NCI-H1105 (cell line): ENCODE results near the gene AFP.
A peak's percentile ranks its signal among the peaks of the same experiment; 100 is the strongest.

ENCODE experiments used
- DNase-seq: peaks from one replicate; lab custom pipeline; 2025; lab: John Stamatoyannopoulos, UW

AFP gene

DNA sequence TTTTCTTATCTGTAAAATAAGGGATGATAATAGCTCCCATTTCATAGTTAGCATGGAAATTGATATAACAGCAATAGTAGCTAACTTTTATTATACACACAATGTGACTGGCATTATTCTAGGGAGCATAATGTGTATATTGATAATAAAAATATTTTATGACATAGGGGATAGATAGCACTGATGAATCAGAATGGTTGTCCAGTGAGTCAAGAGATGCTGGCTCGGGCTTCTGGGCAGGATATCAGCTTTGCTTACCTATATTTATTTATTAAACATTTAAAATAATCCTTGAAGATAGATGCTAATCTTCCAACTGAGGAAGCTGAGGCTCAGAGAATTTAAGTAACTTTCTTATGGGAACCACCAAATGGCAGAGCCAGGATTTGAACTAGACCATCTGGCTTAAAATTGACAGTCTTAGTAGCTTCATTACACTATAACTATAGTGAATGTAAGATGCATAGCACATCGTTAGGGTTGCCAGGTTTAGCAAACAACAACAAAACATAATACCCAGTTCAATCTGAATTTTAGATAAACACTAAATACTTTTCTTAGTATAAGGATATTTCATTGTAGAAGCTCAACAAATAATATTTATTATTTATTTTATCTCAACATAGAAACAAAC lies 2.7 kb downstream of the AFP start:
- no peak for DNase-seq

DNA sequence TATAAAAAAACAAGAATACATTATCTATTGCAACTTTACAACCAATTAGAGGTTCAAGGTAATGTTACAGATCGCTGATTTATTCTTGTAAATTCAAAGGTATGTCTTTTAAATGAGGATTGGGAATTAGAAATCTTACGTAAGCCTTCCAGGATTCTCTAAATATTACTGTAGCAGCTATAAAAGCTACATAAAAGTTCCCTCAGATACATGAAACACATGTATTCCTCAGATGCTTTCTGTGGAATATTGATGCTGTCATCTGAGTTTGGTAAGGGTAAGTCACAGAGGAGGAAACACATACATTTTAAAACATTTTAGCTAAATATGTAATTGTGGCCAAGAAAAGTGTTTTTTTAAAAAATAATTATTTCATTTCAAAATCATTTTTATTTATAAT lies 3.4 kb downstream of the AFP start:
- DNase-seq = no peak

DNA sequence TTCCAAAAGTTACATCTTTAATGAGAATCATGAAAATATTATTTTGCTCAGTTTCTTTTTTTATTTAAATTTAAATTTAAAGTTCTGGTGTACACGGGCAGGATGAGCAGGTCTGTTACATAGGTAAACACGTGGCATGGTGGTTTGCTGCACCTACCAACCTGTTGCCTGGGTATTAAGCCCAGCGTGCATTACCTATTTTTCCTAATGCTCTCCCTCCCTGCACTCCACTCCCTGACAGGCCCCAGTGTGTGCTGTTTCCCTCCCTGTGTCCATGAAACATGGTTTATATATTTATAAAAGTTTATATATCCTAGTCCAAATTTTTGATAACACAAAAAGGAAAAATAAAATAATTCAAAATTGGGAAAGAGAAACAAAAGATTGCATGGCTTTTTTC lies 4.0 kb downstream of the AFP start:
- DNase-seq = no peak

DNA sequence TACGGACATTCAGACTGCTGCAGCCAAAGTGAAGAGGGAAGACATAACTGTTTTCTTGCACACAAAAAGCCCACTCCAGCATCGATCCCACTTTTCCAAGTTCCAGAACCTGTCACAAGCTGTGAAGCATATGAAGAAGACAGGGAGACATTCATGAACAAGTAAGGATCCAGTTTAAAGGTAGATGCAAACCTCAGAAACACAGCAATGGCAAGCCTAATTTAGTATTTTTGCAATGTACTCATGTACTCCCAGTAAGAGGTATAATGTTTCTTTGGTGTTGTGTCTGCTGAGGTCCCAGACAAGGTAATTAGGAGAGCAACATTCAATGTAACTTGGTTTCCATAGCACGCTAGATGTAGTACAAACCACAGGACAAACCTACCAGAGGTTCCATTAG lies 4.6 kb downstream of the AFP start:
- no peak for DNase-seq

DNA sequence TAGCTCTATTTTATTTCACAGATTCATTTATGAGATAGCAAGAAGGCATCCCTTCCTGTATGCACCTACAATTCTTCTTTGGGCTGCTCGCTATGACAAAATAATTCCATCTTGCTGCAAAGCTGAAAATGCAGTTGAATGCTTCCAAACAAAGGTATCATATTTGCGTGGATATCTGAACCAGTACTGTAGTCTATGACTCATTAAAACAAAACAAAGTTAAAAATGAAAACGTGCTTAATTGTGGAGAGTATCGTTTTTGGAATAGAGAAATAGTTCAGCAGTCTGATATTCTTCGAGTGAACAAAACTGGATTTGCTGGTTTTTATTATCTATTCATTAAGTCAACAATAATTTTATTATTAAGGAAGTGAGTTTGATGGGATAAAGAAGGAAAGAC lies 6.3 kb downstream of the AFP start:
- no peak for DNase-seq

DNA sequence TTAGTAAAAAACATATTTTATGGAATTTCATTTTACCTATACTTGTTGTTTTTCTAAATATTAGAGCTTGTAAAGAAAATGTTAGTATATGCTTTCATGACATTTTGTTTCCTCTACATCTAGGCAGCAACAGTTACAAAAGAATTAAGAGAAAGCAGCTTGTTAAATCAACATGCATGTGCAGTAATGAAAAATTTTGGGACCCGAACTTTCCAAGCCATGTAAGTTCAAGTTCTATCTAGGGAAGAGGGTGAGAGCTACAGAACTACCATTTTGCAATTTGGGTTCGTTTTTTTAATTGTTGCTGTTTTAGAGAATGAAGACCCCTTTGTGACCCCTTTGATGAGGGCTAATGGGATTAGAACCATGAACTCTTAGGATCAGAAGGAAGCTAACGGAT lies 7.2 kb downstream of the AFP start:
- DNase-seq = no peak

DNA sequence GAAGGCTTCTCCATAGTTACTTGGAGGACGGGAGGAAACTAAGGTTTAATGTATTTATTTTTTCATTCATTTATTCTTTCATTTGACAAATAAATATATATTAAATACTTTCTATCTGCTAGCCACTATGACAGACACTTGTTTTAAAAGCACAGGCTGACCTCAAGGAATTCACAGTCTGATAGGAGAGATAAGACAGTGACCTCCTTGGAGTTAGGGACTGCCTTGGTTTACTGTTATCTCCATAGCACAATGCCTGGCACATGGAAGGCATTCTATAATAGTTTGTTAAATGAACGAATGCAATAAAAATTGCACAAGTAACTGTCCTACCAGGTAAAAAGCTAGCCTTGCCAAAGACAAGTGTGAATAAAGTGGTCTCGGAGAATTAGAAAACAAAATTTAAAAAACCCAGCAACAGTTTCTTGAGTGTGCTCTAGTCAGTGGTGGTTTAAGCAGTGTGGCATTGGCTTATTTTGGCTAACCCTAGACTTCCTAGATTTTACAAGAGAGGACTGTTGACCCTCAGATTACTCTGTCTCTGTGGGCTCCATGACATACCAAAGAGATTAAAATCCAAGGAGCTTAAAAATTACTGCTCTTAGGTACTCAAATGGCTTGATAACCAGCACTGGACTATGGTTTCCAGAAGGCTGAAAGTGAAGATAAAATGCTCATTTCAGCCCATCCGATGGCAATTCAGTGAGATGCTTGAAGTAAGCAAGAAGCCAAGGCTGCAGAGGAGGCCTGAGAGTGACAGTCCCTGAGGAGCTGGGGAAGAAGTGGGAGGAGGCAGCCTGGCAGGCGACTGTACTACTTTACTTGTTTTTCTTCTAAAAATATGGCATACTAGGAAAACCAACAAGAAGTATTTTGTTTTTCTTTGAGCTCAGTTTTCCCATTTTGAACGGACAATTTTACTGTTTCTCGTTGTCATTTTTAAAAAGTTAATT lies 9.6 kb downstream of the AFP start:
- no peak for DNase-seq

DNA sequence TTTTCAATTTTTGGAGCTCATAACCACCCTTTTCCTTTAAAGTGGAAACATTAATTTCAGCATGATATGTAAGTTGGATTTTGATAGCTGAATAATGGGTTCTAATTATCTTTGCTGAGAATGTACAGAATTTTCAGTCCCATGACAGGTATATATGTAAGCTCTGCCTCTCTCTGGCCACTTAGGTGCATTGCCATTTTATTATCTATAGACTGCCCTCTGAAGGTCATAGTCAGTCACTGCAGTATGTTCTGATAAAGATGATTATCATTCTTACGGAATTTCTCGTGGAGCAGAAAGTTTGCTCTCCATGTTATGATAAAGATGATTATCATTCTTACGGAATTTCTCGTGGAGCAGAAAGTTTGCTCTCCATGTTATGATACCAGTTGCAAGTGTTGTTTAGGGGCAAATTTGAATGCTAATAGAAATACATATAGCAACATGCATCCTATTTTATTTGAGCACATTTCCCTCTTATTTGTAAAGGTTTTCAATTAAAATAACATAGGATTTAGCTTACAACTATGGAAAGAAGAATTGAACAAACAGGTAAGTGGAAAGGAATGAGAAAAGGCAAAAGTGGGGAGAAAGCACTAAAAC lies 10.4 kb downstream of the AFP start:
- DNase-seq = peak; percentile 37

DNA sequence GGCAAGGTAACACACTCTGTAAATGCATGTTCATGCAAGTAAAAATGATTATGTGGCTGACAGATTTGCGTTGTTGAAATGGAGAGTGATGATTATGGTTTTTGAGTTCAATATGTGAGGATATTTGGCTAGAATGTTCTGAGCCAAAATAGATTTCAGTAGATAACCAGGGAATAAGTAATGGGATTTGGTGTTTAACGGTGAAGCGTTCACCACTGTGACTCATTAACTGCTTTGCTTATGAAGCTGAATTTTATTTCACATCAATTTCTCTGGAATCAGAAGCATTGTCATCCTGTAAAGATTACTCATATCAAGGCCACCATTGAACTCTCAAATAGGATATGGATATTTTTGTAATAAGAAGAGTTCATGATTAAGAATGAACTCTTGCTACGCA lies 11.7 kb downstream of the AFP start:
- no peak for DNase-seq

DNA sequence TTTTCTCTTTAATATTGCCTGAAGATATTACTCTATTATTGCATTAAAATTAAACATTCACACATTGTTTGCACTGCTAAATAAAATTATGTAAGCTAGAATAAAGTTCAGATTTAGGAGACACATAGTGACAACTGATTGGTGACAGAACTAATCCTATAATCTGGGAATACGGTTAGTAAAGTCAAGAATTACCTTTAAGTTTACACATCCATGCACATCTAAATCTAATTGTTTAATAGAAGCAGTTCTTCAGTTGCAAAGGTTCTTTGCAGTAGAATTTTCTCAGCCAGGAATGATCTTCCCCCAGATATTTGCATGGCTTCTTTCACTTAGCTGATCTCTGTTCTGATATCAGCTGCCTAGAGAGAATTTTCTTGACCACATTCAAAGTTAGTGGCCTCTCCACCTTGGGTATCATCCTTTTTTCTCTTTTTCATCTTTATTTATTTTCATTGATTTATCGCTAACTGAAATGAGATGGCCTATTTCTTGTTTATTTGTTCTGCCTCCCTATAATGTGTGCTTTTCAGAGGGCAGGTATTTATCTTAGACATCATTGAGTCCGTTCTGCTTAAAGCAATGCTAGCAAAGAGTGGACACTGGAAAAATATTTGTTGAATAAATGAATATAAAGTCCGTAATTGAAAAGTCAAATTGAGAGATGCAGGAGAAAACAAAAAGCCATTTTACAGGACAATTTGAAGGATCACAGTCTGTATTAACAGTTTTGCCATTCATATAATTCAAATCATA lies 12.6 kb downstream of the AFP start:
- DNase-seq = no peak

DNA sequence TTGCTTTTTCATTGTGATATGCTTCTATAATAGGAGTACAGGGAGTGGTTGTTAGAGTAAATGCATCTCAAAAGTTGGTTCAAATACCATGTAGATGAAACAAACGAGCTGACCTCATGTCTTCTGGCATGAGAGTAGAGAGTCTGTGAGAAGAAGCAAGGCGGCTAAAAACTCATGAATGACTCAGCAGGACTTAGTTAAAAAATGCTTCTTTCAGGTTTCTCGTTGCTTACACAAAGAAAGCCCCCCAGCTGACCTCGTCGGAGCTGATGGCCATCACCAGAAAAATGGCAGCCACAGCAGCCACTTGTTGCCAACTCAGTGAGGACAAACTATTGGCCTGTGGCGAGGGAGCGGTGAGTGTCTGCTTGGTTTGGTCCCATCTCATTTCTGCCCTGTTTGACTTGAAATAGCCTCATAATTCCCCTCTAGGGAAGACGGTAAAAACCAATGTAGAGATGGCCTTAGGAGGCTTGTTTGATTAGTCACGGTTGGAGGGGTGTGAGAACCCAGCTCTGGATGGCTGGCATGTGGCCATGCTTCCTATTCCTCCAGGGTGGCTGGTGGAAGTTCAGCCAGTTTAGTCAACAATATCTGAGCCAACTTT lies 14.5 kb downstream of the AFP start:
- DNase-seq = peak; percentile 49

DNA sequence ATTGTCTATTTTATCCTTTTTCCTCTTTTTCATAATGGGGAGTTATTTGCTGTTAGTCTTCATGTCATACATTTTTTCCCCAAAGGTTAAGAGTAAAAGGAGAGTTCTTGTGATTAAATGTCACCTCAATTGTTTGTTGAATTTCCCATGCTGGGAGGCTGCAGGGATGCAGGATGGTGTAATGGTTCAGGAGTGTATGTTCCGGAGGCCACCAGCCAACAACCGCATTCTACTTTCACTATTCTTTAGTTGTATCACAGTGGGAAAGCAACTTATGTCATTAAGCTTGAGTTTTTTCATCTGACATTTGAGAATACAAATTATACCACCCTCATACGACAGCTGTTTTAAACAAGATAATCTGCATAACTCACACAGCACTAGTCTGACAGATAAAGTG lies 15.4 kb downstream of the AFP start:
- DNase-seq = peak; percentile 26

DNA sequence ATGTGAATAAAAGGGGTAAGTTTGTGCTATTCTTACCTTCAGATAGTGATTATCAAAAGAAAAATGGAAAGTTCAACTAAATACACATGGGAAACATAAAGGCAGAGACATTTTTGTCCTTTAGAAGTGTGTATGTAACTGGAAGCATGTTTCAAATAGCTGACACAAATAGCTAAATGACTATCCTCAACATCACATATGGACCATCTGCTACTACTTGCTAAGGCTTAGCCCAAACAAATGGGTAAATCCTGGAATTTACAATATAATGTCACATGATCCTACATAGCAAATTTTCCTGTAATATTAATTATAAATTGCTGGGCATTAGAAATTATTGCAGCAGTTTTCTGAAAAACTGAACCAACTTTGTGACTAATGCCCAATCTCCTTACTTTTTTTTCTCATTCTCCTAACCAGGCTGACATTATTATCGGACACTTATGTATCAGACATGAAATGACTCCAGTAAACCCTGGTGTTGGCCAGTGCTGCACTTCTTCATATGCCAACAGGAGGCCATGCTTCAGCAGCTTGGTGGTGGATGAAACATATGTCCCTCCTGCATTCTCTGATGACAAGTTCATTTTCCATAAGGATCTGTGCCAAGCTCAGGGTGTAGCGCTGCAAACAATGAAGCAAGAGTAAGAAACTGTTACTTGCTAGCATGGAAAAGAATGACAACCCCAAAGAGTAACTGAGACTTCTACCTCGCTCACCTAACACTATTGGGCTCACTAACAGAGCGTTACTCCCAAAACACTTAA lies 16.1 kb downstream of the AFP start:
- DNase-seq = no peak

DNA sequence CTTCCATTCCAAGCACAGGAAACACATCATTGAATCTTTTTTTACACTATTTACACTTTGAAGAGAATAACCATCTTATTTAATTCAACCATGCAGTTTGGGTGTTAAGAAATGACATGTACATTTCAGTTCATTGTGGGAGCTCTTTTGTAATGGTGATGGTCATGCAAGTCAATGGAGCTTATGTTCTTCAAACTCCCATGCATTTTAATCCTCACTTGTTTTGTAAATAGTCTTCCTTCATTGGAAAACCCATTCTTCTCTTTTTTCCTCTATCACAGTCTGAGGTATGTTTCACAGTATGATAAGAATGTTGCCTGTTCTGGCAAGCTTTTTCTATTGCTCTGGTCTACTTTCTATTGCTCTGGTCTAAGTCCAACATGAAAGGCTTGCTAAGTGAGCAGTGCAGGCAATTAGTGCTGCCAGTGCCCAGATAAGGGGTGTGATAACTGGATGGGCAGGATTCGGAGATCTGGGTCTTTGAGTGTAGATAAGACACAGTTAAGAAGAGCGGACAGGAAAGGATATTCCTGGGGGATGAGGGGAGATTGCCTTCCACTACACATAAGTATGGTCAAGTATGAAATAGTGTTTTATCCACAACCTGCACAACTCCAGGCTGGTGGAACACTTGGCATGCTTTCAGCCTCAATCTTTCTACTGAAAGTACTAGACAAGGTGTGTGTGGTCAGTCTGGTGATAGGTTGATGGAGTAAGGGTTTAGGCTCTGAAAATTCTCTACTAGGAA lies 17.1 kb downstream of the AFP start:
- DNase-seq = no peak

DNA sequence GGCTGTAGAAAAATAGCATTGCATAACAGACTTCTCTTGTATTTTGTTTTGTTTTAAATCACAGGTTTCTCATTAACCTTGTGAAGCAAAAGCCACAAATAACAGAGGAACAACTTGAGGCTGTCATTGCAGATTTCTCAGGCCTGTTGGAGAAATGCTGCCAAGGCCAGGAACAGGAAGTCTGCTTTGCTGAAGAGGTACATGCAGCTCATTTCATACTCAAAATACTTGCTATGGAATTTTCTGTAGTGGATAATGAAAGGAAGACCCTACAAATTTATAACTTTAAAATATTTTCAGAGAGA lies 17.6 kb downstream of the AFP start:
- no peak for DNase-seq

DNA sequence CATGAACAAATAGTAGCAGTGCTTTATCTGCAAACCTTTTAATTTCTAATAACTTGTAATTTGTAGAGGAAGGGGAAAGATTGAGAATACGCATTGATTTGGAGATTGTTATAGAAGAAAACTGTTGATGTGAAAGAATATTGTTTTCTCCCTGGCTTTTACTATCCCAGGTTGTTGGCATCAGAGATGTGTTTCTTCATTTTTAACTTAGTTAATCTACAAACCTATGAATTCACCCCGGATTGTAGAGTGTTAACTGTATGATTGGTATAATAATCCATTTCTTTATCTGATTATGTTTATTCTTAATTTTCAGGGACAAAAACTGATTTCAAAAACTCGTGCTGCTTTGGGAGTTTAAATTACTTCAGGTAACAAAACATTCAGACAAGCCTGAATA lies 18.9 kb downstream of the AFP start:
- no peak for DNase-seq

DNA sequence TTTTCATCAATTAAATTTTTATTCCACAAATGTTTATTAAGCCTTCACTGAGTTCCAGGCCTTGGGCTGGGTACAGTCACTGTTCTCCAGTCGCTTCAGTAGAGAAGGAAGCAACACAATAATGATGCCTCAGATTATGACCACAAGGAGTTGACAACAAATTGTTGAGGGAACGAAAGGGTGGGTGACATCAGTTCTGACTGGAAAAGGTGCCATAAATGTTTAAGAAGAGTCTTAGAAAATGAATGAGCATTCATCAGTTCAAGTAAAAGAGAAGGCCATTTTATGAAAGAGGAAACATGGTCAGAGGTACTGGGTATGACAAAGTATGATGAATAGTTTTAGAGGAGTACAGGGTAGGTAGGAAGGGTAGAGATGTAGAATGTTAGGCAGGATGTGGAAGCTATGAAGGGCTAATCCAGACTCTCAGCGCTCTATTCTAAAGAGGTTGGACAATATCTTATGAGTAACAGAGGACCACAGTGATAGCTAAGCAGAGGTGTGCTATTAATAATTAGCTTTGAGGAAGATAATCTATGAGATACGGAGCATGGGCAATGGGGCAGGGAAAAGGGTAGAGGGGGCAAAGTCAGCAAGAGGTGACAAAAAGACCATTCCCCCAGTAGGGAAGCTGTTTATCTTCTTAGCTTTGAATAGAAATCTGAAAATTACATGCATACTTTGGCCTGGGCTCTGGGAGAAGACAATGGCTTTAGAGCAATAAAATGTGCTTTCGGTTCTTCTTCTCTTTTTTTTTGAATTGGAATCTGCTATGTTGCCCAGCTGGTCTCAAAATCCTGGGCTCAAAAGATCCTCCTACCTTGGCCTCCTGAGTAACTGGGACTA lies 20.4 kb downstream of the AFP start:
- DNase-seq = no peak

DNA sequence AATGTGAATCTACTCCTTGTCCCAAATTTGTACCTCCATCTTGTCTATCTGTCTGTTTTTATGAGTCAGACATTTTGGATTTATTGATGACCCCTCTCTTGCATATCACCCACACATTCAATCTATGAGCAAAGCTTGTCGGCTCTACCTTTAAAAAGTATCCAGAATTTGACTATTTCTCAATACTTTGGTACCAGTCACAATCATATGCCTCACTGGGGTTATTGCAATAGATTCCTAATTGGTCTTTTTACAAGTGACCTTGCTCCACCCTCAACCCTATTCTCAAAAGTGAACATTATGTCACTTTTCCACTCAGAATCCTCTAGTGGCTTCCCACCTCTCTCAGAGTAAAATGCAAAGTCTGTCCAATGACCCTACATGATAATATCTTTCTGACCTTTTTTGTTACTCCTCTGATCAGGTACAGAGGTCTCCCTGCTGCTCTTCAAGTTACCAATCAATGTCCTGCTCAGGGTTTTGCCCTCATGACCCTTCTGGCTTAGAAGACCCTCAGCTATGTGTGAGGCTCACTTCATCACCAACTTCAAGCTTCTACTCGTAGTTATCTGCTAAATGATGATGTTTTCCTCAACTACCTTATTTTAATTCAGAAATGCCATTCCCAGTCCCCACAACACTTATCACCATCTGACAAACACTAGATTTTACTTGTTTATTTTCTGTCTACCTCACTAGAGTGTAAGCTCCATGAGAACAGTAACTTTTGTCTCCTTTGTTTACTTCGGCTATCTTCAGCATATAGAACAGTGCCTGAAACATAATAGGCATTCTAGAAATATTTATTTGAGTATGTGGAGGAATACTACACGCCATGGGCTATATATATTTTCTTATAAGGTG lies 22.4 kb downstream of the AFP start:
- DNase-seq = no peak

DNA sequence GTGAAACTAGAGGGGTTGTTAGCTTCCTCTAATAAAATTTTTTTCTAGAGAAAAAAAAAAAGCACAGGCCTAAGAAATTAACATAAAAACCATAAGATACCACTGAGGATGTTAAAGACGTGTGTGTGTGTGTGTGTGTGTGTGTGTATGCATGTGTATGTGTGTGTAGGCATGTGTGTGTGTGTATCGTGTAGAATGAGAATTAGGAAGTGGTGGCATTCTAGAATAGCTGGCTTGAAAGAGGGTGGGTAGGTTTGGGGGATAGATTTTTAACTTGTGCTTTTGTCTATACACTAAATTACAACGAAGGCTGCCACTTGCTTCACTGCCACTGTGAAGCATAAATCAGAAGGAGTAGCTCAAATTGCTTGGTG lies 23.0 kb downstream of the AFP start:
- DNase-seq = no peak
